Stimulated activated CD8-positive, alpha-beta memory T cell treated with anti-CD3 and anti-CD28 coated beads, Interleukin-4, amount 100 ng/mL, for 4 hours (primary cell): ENCODE data around the gene KLC3.

Source experiments
- DNase-seq, 2 donors: peaks; one replicate each; pipeline ENCODE4 v3.0.0-alpha.2; 2020; ENCODE audit warnings: low read depth in 2 of 2, low spot score in 1 of 2

Gene KLC3

DNA sequence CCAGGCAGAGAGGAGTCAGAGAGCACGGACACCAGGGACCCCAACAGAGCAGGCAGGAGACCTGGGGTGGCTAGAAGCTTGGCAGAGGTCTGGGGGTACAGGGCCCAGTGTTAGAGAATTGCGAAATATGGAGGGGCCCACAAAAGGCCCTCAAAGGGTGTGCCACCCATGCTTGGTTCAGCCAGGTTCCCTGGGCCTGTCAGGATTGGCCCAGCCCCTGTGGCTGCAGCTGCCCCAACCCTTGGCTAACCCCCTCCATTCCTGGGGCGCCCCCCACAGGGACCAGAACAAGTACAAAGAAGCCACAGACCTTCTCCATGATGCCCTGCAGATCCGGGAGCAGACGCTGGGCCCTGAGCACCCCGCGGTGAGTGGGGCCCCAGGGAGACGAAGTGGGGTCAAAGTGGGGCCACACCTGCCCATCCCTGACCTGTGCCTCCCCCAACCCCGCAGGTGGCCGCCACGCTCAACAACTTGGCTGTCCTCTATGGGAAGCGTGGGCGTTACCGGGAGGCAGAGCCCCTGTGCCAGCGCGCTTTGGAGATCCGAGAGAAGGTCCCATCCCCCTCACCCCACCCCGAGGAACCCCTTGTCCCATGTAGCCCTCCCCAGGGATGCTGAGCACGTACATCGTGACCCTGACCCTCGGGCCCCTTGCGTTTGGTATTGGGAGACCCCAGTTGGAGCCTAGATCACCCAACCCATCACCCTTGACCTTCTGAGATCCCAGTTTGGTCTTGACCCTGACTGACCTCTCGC, 8.0 kb downstream of the KLC3 start:
- no peak for DNase-seq

DNA sequence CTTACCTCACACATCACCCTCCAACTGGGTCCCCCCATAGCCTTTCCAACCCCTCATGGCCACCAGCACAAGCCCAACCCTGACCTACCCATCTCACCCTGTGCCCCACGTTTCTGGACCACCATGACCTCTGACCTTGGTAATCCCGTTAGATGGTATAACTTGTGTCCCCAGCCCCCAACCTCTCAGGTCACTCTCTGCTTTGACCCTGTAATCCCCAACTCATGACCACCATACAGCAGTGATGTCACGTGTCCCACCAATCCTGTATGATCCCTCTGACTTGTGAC, 8.5 kb downstream of the KLC3 start:
- DNase-seq = no peak

DNA sequence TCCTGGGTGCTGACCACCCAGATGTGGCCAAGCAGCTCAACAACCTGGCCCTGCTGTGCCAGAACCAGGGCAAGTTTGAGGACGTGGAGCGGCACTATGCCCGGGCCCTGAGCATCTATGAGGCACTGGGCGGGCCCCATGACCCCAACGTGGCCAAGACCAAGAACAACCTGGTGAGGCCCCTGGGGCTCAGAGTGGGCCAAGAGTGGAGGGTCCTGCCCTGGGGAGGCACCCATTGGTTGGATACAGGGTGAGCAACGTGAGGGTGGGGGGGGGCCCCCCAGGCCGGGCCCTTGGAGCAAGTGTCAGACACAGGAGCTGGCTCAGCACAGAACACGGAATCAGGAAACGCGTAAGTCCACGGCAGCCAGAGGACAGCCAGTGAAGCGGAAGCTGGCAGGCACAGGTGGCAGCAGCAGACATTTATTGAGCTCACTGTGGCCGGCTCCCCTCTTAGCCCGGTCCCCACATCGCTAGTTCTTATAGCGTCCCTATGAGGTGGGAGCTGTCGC, 8.9 kb downstream of the KLC3 start:
- no peak for DNase-seq

DNA sequence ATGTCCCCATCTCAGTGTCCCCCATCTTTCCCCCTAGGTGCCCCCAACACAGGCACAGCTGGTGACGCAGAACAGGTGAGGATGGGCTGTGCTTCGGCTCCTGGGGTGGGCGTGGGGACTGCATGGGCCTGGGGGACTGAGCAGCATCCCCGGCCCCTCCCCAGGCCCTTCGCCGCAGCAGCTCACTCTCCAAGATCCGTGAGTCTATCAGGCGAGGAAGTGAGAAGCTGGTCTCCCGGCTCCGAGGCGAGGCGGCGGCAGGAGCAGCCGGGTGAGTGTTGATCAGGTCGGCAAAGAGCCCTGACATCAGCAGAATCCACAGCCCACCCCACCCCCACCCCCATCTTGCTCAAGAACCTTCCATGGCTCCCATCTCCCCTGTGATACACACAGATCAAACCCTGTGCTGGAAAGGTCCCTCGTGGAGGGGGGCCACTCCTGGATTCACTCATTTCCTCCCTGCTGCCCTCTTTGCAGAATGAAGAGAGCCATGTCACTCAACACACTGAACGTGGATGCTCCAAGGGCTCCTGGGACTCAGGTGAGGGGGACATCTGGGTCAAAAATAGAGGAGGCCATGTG, 10.0 kb downstream of the KLC3 start:
- DNase-seq = no peak

DNA sequence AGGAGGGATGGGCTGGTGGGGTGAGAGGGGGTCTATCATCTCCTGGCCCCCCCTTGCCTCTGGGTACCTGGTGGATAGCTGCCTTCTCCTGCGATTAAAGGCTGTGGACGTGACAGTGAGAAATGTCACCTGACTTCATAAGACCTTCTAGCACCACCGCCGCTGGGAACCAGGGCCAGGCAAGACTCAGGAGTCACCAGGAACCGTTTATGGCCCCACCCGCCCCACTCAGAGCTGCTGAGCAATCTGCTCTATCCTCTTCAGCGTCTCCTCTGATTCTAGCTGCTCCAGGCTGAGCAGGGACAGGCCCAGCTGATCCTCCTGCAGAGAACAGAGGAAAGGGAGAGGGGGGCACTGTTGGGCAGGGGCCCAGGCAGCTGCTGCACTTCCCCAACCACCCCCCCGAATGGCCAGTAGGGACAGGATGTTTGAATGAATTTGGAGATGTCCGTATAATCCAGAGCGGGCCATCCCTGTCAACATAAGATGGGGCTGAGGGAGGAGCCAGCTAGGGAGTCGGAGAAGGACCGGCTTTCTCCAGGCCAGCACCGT, 10.9 kb downstream of the KLC3 start:
- DNase-seq = no peak

DNA sequence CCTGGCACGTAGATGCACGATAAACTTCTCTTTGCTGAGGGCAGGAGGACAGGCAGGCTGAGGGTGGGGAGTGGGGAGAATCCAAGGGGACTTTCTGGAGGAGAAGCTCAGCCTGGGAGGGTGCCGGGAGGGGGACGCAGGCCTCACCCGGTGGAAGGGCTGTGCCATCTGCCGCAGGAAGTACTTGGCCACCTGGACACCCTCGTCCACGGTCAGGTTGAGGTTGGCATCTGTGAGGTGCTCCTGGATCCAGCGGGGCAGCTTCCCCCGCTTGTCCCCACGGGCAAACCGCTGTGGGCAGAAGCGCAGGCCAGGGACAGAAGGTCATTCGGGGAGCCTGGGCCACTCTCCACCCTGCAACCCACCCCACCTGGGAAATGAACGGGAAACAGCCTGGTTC, 11.5 kb downstream of the KLC3 start:
- no peak for DNase-seq

DNA sequence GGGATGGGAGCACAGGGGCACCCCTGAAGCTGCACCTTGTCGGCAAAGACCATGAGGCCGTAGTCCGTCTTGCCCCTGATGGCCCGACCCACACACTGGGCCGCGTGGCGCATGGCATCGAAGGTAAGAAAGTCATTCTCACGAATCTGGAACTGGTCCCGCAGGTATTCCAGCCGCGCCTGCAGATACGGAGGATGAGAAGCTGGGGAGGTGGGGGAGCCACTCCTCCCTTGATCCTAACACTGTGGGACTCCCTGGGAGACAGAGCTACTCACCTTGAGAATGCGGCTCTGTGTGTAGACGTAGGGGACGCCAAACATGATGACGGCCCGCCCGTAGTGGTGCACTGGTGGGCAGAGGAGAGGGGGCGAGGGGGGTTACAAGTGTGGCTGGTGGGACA, 11.9 kb downstream of the KLC3 start:
- no peak for DNase-seq

DNA sequence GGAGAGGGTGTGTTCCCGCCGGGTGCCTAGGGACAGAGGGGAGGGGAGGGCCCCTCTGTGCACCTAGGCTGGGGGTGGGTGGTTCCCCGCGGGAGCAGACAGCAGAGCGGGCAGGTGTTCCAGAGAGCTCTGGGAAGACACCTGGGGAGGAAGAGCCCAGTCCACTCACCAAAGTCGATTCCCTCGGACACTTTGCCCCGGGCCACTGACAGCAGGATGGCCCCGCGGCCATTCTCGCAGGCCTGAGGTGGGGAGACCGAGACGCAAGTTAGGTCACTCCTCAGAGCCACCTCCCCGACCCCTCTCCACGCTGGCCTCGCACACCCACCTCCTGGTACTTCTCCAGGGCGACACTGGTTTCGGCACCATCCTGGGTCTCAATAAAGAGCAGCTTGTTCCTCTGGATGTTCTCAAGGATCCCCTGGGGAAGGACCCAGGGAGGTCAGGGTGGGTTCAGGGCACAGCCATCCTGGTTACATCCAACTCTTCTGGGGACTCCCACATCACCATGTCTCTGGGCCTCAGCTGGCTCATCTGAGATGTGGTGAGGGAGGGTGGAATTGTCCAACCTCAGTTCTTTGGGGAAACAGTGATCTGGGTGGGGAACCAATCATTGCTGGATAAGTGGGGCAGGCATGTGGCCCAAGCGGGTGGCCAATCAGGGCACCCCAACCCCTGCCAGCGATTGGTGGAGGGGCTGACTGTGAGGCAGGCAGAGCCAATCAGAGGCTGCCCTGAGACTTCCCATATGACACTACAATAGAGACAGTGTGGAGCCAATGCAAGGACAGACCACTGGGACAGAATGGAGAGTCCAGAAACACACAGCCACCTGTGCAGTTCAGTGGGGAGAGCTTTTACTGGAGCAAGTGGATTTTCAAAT, 12.6 kb downstream of the KLC3 start:
- no peak for DNase-seq

DNA sequence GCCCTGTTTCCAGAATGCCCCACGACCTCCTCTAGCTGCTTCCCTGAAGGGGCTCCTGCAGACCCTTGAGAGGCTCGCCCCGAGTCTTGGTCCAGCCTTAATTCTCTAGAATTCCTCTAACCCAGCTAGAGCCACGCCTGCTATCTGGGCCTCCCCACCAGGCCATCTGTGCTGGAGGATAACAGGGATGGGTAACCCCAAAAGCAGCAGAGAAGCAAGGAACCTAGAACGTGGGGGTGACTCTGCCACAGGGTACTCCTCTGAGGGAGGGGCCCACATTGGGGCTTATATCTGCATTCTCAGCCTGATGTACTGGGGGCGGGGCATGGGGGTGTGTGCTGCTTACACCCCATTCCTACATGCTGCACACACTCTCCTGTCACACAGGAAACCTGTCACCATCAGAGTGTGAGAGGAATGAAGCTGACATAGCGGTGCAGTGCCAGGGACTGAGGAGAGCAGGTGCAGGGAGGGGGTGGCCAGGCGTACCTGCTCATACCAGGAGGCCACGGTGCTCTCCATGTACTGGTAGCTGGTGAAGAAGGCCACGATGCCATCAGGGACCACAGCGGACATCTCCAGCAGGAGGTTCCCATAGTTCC, 13.8 kb downstream of the KLC3 start:
- no peak for DNase-seq

DNA sequence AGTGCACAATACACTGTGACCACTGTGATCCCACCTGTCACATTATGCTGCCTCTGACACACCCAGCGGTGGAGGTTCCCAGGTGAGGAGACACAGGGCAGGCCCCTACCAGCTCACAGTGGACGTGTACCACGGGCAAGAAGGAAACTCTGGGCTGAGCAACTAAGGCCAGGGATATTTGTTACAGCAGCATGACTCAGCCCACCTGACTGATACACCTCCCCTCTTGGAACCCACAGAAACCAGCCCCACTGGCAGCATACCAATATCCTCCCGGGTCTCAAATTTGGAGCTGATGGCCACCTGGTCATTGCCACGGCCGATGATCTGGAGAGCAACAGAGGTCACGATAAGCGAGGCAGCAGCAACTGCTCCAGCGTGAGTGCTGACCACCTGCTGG, 14.9 kb downstream of the KLC3 start:
- no peak for DNase-seq

DNA sequence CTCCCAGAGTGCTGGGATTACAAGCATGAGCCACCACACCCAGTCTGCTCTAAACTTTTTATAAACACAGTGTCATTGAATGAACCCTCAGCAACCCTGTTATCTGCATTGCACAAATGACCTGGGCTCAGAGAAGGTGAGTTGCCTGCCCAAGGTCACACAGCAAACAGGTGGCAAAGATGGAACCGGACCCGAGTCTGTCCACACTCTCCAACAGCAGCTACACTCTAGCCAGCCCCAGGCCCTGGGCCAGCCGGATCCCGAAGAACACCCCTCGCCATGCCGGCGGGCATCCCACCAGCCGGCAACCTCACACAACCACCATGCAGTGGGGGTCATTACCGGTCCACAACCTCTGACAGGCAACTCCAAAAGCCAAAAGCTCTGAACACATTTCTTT, 15.4 kb downstream of the KLC3 start:
- DNase-seq = no peak

DNA sequence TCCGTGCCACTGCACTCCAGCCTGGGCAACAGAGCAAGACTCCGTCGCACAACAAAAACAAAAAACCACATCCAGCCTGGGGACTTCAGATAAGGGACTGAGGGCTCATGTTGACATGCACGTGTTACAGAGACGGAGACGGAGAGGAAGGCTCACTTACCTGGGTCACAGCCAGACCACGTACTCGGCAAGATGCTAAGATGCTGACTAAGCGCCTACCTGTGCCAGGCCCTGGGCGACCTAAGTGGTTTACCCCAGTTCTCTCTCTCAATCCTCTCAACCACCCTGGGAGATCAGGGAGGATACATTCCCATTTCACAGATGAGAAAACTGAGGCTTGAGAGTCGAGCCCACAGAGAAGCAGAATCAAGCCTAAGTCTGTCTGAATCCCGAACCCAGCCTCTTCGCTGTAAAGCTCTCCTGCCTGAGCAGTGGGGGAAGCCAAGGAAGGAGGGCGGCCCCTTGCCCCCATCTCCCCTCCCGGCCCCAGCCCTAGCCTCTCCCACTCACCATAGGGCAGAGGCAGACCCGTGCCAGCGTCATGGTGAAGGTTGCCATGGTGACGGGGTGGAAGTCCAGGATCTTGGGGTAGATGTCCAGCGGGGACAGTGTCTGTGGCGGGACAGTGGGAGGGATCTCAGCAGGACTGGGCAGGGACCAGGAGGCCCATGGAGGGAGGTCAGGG, 16.4 kb downstream of the KLC3 start:
- DNase-seq = no peak

DNA sequence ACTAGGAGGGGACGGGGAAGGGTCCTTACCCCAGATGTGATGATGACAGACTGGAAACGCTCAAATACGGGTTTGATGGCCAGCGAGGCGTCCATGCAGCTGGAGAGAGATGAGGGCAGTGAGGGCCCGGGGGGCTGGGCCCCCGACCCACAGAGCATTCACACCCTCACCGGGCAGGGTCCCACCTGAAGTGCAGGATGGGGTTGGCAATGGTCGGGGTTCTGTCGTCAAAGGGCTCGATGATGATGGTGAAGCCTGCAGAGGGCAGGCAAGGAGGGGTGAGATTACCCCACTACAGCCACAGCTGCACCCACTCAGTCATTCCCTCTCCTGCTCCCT, 16.9 kb downstream of the KLC3 start:
- no peak for DNase-seq

DNA sequence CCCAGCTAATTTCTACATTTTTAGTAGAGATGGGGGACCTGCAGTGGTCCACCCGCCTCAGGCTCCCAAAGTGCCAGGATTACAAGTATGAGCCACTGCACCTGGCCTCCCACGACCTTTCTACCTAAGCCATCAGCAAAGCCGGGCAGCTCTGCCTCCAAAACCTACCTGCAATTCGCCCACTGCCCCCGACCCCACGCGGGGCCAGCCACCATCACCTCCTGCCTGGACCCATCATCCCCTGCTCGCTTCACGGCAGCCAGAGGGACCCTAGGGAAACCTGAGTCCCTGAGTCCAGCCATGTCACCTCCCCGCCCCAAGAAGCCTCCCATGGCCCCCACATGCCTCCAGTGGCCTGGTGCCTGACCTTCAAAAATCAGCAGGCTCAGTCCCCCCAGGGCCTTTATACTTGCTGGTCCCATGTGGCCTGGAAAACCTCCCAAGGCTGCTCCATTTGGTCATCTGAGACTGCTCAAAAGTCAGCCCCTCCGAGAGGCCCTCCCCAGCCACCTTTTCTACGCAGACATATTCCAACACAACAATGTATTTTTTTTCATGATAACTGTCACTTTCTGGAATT, 17.8 kb downstream of the KLC3 start:
- no peak for DNase-seq

DNA sequence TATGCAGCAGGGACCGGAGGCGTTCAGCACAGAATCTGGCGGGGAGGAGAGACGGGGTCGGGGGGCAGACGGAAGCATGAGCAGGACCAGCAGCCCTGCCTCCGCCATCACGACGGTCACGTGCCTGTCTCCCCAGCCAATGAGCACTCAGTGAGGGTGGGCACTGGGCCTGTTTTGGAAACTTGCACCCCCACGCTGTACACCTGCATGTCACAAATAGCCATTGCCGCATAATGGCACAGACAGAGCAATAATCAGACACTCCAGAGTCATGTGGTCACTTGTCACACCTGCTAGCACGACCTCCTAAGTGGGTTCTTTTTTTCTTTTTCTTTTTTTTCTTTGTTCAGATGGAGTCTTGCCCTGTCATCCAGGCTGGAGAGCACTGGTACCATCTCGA, 21.1 kb downstream of the KLC3 start:
- no peak for DNase-seq

DNA sequence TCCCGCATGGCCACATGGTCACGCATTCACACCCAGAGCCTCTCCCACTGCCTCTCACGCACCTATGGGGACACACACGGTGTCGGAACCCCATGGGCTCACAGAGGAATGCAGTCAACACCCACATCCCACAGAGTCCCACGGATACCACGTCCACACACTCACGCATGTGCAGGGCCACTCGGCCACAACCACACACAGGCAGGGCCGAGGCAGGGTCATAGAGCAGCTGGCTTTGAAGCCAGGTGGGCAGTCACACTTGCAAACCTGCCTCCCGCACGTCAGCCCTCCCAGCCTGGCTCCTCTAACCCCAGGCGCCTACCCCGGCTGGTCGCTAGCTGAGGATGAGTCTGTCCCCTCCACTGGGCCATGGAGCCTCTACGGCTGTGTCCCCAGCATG, 21.7 kb downstream of the KLC3 start:
- DNase-seq = no peak

DNA sequence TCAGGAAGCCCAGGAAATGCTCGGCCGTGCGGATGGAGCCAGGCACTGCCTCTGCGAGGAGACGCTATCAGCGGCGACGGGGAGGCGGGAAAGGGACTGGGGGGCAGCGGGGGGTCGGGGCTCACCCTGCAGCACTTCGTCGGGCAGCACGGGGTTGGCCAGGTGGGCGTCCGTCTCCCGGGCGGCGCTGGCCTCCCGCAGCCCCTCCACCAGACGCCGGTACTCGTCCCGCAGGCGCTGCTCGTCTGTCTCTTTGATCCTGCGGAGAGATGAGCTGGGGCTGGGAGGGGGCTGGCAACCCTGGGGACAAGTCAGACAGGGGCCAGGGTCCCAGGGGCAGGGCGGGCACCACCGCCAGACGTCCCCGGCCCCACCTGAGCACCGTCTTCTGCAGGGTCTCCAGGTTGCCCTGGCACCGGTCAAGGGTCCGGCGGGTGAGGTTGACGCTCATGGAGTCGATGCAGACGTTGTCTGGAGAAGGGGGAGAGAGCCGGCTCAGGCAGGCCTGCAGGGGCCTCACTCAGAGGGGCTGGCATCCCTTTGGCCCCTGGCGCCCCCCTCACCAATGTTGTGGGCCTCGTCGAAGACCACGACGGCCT, 23.4 kb downstream of the KLC3 start:
- no peak for DNase-seq

DNA sequence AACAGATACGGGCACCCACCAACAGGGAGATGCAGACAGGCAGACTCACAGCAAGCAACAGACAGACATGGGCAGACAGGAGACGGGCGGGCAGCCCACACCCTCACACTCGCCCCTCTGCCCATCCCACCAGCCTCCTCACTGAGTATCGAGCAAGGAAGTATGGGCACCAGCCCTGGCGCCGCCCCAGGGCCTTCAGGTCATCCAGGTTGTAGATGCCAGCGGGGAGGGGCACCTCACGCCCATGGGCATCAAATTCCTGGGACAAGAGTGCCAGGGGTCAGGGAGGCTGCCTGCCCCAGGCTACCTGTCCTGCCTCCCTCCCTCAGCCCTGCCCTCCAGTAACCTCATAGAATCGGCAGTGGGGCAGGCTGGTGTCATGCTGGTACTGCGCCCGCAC, 24.1 kb downstream of the KLC3 start:
- no peak for DNase-seq

DNA sequence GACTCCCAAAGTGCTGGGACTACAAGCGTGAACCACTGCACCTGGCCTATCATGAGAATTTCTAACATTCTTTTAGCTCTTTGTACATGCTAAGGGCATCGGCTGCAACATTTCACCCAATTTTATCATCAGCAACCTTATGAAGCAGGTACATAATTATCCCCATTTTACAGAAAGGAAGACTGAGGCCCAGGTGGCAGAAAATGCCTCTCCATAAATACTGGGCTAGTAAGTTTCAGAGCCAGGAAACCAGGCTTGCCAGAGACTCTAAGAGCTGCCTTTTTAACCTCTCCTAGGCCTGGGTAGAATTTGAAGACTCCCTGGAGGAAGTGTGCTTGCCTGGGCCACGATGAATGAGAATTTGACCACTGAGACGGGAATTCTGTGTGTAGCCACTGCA, 27.6 kb downstream of the KLC3 start:
- no peak for DNase-seq

DNA sequence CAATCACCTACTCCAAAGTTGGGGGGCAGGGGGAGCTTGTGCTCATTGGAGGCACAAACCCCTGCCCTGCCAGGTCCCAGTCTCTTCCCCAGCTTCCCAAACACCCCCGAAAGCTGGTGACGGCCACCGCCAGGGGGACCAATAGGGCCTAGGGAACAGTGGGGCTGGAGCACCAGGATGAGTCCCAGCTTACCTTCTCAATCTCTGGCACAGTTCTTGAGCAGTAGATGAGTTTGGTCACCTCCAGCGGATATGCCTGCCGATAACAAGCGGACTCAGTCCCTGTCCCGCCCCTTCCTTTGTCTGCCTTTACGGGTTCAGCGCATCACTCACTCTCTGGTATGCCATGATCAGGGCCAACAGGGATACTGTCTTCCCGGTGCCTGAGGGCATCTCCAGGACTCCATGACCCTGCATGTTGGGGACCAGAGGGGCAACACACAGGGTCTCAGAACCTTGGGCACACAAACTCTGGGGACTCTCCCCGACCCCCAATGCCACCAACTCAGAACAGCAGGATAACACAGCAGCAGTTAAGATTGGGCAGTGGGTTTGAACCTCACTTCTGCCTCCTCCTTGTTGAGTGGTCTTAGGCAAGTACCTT, 28.3 kb downstream of the KLC3 start:
- no peak for DNase-seq
